NCI-H1105 (cell line): ENCODE data around the gene NEDD4L.

Source experiments
- DNase-seq: peaks from one replicate; lab custom pipeline; 2025; lab: John Stamatoyannopoulos, UW

The NEDD4L gene

GRCh38 chr18:58320907-58321561, 277.0 kb downstream of the NEDD4L start:
- DNase-seq, result no peak

- peak; percentile 66 for DNase-seq
Observed at GRCh38 chr18:58321986-58322385, 278.0 kb downstream of the NEDD4L start.

- DNase-seq, result no peak
Observed at GRCh38 chr18:58322464-58322863, 278.4 kb downstream of the NEDD4L start.

- DNase-seq, result no peak
Observed at GRCh38 chr18:58323866-58324762, 280.1 kb downstream of the NEDD4L start.

- no peak for DNase-seq
Observed at GRCh38 chr18:58324824-58325480, 280.9 kb downstream of the NEDD4L start.

- no peak for DNase-seq
Observed at GRCh38 chr18:58325494-58325893, 281.5 kb downstream of the NEDD4L start.

GRCh38 chr18:58334061-58334460, 290.0 kb downstream of the NEDD4L start:
- DNase-seq, result no peak

GRCh38 chr18:58335223-58335622, 291.2 kb downstream of the NEDD4L start:
- no peak for DNase-seq

- no peak for DNase-seq
Observed at GRCh38 chr18:58335821-58336220, 291.8 kb downstream of the NEDD4L start.

GRCh38 chr18:58336605-58337004, 292.6 kb downstream of the NEDD4L start:
- no peak for DNase-seq

GRCh38 chr18:58337285-58337684, 293.3 kb downstream of the NEDD4L start:
- DNase-seq, result no peak

- no peak for DNase-seq
Observed at GRCh38 chr18:58337686-58338085, 293.7 kb downstream of the NEDD4L start.

- no peak for DNase-seq
Observed at GRCh38 chr18:58338141-58338540, 294.1 kb downstream of the NEDD4L start.

GRCh38 chr18:58338961-58339592, 295.1 kb downstream of the NEDD4L start:
- no peak for DNase-seq

- no peak for DNase-seq
Observed at GRCh38 chr18:58339890-58340289, 295.9 kb downstream of the NEDD4L start.

- no peak for DNase-seq
Observed at GRCh38 chr18:58341916-58342315, 297.9 kb downstream of the NEDD4L start.

- no peak for DNase-seq
Observed at GRCh38 chr18:58344080-58344670, 300.1 kb downstream of the NEDD4L start.

- DNase-seq, result no peak
Observed at GRCh38 chr18:58344861-58345463, 300.9 kb downstream of the NEDD4L start.

GRCh38 chr18:58345875-58346274, 301.8 kb downstream of the NEDD4L start:
- DNase-seq, result no peak

GRCh38 chr18:58347135-58347534, 303.1 kb downstream of the NEDD4L start:
- DNase-seq, result no peak

- no peak for DNase-seq
Observed at GRCh38 chr18:58348517-58348916, 304.5 kb downstream of the NEDD4L start.

GRCh38 chr18:58348951-58349350, 304.9 kb downstream of the NEDD4L start:
- no peak for DNase-seq
